UCSD-AML1 (cell line): ENCODE measurements around the gene VPS13C.

Source experiments
- DNase-seq: peaks from one replicate; lab custom pipeline; 2025; ENCODE audit not compliant: unreplicated experiment; lab: John Stamatoyannopoulos, UW

VPS13C gene, protein sequence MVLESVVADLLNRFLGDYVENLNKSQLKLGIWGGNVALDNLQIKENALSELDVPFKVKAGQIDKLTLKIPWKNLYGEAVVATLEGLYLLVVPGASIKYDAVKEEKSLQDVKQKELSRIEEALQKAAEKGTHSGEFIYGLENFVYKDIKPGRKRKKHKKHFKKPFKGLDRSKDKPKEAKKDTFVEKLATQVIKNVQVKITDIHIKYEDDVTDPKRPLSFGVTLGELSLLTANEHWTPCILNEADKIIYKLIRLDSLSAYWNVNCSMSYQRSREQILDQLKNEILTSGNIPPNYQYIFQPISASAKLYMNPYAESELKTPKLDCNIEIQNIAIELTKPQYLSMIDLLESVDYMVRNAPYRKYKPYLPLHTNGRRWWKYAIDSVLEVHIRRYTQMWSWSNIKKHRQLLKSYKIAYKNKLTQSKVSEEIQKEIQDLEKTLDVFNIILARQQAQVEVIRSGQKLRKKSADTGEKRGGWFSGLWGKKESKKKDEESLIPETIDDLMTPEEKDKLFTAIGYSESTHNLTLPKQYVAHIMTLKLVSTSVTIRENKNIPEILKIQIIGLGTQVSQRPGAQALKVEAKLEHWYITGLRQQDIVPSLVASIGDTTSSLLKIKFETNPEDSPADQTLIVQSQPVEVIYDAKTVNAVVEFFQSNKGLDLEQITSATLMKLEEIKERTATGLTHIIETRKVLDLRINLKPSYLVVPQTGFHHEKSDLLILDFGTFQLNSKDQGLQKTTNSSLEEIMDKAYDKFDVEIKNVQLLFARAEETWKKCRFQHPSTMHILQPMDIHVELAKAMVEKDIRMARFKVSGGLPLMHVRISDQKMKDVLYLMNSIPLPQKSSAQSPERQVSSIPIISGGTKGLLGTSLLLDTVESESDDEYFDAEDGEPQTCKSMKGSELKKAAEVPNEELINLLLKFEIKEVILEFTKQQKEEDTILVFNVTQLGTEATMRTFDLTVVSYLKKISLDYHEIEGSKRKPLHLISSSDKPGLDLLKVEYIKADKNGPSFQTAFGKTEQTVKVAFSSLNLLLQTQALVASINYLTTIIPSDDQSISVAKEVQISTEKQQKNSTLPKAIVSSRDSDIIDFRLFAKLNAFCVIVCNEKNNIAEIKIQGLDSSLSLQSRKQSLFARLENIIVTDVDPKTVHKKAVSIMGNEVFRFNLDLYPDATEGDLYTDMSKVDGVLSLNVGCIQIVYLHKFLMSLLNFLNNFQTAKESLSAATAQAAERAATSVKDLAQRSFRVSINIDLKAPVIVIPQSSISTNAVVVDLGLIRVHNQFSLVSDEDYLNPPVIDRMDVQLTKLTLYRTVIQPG (N-terminal part only)

DNA sequence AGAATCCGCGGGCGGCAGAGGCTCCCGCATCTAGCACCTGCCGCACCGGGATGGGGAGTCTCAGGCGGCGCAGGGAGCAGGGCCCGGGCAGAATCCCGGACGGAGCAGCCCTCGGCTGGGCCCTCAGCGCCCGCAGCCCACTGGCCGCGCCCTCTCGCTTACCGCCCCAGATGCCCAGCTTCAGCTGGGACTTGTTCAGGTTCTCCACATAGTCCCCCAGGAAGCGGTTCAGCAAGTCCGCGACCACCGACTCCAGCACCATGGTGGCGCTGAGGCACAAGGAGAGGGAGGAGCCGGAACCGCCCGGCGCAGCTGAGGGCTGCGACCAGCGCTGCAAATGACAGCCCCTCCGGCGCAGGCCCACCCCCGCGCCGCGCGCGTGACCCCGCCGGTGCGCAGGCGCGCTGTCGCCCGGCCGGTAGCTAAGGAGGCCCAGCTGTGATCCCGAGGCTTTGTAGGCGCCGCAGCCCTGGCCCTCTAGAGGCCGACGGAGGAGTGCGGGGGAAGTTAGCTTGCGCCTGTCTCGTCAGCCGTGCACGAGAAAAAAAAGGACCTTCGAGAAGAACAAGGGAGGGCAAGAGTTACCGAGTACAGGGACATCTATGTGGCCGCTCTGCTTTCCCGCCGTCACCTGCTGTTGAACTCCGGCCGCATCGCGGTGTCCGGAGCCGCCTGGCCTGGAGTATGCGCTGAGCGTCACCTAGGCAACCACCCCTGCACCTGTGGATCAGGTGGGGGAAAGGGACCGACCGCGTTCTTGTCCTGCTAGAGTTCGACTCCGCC lies at the start of gene VPS13C:
VPS13C (minus strand) TSS at position 335 of the 783 bp plus-strand sequence; CDS start at position 262, 73 bp downstream.
- DNase-seq = peak; percentile 96

DNA sequence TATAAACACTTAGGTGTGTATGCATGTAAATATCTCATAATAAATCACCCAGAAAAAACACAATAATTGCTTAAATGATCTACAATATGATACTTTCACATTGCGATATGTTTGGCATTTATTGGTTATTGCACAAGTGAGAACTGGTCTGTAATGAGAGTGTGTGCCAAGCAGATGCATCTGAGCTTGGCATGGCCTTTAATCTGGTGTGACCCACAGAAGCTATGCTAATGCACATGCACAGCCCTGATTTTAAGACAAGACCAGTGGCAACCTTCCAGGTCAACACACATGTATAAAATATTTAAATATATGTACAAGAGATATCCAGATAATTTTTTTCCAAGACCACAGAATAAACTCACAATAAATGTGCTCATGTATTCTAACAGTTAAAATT lies 49.2 kb upstream of the VPS13C start:
- no peak for DNase-seq

DNA sequence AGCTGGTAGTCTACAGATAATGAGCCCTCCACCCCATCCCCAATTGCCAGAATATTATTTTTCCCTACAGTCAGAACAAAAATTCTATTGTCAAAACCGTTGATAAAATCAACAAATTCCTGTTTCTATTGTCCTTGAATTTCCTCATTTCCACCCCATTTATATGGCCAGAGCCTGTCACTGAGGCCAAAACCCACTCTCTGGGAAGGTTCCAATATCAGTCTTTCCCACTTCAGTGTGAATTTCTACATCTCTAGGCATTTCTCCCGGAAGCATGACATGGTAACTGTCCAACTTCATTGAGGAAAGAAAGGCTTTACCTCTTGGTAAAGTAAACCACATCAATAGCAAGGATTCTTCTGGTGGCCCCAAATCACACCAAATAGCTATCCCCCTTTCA lies 48.2 kb upstream of the VPS13C start:
- no peak for DNase-seq

DNA sequence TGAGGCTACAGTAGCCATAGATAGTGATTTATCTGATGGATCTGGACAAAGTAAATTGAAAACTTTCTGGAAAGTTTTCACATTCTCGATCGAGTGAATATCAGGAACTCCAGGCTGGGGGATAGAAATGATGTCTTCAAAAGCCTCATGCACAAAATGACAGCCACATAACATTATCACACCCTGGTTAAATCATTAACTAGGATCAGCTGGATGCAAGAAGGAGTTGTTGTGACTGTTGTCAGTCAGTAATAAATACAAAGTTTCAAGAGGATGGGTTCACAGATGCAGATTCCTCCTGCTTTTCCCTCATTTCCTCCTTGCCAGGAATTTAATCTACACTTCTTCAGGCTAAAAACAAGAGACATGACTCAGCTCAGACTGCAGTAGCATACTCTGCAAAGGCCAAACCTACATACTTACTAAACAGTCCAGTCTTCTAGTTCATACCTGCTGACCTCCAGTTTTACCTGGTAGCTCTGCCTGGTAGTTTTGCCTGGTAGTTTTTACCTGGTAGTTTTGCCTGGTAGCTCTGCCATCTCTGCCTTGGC lies 47.4 kb upstream of the VPS13C start:
- DNase-seq = no peak

DNA sequence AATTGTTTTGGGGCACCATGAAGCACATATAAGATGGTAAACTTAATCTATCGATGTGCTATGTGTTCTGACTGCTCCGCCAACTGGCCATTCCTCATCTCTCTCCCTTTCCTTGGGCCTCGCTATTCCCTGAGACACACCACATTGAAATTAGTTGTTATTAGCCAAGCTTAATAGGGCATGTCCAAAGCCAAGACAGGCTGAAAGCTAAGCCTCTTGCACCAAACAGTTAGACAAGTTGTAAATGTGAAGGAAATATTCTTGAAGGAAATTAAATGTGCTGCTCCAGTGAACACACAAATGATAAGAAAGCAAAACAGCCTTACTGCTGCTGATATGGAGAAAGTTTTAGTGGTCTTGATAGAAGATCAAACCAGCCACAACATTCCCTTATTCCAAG lies 45.8 kb upstream of the VPS13C start:
- DNase-seq = no peak

DNA sequence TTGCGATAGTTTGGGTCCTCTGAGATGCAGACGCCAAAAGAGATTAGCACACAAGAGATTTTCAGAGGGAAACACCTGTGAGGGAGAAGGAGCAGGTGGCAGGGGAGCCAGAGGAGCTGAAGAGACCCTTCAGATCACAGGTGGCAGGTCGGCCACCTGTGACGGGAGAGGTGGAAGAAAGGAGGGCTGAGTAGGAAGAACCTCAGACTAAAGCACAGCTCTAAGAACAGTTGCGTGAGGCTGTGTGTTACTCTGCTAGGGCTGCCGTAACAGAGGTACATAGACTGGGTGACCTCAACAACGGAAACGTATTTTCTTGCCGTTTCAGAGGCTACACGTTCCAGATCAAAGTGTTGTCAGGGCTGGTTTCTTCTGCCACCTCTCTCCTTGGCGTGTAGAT lies 45.0 kb upstream of the VPS13C start:
- no peak for DNase-seq

DNA sequence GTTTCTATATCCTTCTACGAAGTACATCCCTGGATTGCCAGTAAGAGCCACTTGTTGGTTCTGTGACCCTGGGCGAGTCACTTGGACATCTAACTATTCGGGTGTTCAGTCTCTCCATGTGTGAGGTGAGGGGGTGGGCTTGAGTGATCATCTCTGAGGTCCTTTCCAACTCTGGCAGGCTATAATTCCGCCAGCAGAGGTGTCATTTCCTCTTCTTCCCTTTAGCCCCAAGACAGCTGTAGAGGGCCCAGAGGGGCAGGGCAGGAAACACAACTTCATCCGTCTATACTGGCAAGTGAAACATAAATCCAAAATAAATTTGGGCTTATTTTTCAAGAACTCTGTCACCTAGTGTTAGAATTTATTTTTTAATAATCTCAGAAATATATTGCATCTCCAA lies 44.6 kb upstream of the VPS13C start:
- no peak for DNase-seq

DNA sequence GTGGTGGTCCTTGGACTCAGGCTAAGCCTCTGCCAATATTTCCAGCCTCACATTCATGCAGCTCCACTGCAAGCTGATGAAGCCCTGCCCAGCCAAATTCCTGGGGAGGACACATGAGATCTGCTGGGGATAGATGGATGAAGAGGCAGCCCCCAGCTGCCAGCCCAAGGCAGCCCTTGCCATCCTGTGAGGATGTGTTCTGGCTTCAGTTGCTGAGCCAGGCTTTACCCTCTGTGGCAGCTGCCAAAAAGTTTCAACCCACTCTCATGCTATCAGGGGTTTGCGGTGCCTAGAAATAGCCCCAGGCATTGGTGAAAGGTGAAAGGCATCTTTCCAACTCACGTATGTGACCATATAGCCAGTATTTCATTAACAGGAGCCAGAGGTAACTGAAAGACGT lies 44.2 kb upstream of the VPS13C start:
- DNase-seq = no peak

DNA sequence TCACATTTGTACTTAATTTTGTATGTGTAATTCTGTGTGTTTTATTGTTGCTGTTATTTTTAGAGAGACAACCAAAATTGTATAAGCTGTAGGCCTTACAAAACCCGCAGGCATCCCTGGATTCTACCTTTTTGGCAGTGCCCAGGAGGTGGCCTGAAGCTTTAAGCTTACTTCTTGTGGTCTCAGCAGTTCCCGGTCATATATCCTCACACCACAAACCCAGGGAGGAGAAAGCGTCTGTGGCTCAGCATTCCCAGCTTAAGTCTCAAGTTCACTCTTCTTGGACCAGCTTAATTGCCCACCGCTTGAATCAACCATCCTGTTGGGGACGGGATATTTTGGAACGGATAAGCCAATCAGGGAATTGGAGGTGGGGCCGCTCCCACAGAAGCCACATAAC lies 43.2 kb upstream of the VPS13C start:
- no peak for DNase-seq

DNA sequence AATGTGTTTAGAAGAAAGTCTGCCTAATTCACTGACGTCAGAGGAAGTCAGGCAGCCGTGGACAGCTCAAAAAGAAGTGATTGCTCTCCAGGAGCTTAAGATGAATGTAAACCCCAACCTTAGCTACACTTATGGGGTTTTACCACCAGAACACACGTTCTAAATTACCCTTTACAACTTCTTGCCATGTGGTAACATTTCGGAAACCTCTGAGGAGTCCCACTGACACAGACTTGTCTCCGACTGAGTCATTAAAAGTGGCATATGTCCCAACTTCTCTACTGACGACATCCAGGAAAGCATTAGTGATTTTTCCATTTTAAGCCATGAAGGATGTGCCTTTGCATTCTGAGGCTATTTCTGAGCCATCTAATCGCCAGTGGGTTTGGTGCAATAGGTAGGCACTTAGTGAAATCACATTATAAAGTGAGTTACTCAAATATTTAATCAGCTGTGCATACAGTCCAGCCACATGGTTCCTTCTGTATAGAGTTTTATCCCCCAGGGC lies 38.9 kb upstream of the VPS13C start:
- no peak for DNase-seq

DNA sequence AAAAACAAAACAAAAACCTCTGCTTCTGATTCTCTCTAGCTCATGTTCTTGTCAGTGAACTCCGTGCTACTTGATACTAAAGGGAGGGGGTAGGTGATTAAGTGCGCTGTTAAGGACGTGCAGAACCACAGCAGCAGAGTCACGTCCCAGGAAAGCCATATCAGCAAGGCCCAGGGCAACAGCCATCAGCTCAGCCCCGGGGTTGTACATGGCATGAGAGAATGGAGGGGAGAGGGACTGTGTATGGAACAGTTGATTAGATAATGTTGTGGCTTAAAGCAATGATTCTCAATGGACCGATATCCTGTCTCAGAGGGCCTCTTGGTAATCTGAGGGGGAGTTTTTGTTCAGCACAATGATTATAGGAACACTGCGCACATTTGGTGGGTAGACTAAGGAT lies 34.1 kb upstream of the VPS13C start:
- DNase-seq = no peak

DNA sequence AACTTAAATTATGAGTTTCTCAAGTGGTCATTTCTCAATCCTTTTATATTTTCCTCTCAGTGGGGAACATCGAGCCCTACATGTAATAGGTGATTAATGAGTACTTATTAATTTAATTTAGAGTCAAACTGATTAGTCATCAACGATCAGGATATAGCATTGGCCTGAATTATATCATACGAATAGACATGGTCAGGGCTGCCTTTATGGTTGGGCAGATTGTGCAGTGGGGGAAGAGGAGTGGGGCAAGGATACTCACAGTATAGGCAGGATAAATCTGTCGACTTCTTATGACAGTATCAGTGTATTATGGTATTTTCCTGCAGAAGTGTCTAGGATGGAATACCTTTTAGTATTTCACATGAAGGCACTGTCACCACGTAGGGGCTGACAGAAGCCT lies 33.6 kb upstream of the VPS13C start:
- DNase-seq = no peak

DNA sequence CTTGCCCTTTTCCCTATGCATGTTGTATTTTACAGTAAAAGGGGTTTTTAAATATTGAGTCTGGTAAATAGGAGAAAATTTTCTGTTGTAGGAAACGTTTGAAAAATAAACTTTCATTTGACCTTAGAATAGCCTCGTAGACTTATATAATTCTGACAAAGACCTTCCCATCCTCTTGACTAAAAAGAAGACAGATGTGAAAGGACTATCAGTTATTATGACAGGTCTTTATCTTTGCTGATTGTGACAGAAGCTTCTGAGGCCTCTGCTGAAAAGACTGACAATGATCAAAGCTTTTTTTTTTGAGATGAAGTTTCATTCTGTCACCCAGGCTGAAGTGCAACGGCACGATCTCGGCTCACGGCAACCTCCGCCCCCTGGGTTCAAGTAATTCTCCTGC lies 30.7 kb upstream of the VPS13C start:
- DNase-seq = no peak

DNA sequence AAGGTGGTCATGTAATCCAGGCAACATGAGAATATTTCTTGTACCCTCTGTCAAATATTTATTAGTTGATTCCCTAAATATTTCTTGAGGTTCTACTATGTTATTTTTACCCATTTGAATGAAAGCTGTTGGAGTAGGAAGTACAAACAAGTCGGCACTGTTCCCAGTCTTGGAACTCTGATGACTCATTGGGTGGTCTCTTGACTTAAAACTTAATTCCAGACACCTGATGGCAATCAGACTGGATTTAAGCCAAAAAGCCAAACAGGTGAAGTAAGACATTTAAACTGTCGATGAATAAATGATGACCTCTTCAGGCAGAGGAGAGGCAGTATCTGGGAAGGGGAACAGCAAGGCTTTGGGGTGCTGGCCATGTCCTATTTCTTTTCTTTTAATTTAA lies 29.4 kb upstream of the VPS13C start:
- no peak for DNase-seq

DNA sequence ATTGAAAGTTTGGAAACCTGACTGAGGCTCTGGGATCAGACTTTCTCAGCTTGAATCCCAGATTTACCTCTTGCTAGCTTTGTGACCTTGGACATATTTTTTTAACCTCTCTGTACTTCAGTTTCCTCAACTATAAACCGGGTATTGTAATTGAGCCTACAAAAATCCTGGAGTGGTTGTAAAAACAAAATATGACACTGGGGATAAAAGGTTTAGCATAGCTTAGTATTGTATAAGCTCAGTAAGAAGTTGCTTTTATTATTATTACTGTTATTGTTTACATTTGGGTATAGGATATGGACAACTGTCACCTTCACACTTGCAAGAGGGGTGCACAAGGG lies 28.1 kb upstream of the VPS13C start:
- no peak for DNase-seq

DNA sequence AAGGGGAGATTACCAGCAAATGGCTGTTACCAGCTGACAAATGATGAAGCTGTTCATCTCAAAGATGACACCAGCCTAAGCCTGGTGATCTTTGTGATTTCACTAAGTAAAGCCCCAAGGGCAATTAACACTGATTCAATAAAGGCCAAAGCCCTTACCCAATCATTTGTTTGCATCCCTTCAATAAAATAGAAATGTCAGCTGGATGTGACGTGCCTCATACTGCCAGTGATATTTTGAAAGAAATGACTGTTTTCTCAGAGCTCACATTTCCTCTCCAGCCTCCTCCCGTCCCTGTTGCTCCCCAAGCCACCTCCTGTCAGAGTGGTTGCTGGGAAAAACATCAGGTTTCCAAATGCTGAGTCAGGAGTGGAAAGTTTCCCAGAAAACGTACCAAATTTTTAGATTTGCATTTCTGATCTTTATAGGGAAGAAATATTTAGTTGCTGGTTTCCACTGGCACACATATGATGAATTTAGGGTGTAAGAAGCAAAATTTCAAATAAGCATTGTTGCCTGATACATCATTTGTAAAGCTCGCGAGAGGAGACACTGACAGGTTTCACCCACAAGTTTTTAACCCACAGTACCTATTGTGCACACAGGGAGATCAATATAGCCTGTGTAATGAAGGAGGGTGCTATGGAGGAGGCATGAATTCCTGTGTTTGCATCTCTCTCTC lies 27.6 kb upstream of the VPS13C start:
- no peak for DNase-seq

DNA sequence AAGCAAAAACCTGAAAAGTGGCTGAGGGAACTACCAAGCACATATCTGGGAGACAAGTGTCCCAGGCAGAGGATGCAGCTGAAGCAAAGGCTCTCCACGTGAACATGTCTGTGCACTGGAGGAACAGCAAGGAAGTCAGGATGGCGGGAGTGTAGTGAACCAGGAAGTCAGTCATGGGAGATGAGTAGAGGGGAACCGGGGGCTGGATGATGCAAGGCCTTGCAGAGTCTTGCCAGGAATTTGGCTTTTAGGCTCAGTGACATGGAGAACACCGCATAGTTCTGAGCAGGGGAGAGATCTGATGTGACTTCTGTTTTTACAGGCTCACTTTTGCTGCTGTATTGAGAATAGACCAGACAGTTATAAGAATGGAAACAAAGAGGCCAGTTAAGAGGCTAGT lies 25.5 kb upstream of the VPS13C start:
- peak; percentile 19 for DNase-seq

DNA sequence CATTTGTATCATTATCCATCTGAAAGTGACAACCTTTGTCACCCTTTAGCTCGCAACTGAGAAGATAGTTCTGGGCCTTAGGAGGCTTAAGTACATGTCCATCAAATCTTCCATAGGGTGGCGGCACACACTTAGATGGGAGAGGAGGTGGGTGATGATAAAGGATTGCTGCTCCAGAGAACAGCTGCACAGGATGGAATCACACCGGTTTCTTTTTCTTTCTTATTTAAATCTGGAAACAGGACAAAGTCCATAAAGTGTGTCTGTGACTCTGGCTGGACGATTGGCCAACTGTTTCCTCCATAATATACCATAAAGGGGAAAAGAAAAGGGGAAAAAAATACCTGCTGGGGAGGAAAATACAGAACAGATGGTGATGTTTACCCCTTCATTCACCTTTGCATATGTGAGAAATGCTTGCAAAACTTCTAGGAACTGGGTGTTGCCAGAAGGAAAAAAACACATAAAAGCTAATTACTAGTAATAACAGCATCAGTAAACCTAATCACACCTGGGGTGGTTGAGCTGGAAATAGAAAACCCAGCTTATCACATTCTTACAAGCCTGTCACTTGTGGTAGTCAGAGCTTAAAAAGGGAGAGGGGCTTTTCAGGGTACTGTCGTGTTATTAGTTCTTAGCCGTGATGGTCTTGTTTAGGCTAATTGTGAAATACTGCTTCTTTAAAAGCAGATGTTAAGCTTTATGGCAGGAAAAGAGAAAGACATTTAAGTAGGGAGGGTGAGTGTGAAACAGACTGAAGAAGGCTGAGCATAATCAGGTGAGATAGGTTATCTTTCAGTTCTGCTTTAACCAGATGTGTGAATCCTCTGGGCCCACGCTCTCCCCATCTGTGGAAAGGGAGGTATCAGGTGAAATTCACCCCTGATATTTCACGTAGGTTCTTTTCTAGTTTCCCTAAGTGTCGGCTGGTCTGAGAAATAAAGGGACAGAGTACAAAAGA lies 23.2 kb upstream of the VPS13C start:
- DNase-seq = no peak
